ENCODE data around the gene NPM1.

NPM1 gene

GRCh38 chr5:171444582-171444981, 56.9 kb downstream of the NPM1 start:
- no peak for DNase-seq (ENCODE audit: low read depth, low spot score)
- ChIA-PET CTCF (interaction anchor here (1.8 kb wide), 1 partner anchor 26 kb away, joined by 7 read pairs; the partner anchor contains the start of gene FGF18), POLR2A (interaction anchor here (0.6 to 0.7 kb wide), 3 partner anchors 9 to 21 kb away, joined by 3 read pairs; no protein-coding TSS in a partner anchor)
- H3K4me3 ChIP-seq (ENCODE audit: low read depth, low read length): no peak overlapping the region
- TF ChIP-seq, protein P1, sequence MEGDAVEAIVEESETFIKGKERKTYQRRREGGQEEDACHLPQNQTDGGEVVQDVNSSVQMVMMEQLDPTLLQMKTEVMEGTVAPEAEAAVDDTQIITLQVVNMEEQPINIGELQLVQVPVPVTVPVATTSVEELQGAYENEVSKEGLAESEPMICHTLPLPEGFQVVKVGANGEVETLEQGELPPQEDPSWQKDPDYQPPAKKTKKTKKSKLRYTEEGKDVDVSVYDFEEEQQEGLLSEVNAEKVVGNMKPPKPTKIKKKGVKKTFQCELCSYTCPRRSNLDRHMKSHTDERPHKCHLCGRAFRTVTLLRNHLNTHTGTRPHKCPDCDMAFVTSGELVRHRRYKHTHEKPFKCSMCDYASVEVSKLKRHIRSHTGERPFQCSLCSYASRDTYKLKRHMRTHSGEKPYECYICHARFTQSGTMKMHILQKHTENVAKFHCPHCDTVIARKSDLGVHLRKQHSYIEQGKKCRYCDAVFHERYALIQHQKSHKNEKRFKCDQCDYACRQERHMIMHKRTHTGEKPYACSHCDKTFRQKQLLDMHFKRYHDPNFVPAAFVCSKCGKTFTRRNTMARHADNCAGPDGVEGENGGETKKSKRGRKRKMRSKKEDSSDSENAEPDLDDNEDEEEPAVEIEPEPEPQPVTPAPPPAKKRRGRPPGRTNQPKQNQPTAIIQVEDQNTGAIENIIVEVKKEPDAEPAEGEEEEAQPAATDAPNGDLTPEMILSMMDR (IDR thresholded peaks at IDR 0.05; ENCODE audit: insufficient read depth, low read length, missing control alignments): no peak

DNA sequence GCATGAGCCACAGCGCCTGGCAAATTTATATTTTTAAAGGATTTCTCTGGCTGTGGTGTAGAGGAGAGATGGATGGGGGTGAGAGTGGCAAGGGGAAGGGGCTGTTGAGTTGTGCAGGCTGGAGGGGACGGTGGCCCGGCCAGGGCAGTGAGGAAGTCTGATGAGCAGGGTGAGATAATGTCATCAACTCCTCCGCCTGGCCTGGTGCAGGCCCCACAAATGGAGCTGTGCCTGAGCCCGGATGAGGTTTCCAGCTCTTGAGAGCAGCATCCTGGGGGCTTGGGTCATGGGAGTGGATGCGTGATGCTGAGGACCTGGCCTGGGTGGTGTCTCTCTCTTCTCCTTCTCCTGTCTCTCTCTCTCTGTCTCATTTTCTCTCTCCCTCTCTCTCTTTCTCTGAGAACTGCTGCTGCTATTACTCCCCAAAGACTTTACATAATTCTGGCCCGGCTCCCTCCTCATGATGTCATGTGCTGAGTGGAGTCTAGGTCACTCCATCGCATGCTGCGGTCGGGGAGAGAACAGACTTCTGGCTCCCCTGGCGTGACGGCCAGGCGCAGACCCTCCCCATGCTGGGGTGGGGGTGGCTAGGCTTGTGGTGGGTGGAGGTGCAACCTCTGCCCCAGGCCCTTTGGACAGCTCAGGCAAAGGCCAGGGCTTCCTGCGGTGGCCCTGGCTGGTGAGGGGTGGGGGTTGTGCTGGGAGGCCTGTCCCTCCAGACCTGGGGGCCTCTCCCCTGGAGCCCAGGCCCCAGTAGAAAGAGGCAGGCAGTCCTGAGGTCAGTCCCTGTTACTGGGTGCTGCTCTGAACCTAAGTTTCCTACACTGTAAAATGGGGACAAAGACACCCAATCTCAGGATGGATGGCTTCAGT, 58.2 kb downstream of the NPM1 start:
- ChIA-PET CTCF (interaction anchor here (1.4 kb wide), 1 partner anchor 9 kb away, joined by 3 read pairs; no protein-coding TSS in a partner anchor), POLR2A (no interaction called here)
- TF ChIP-seq, protein P1 (IDR thresholded peaks at IDR 0.05; ENCODE audit: insufficient read depth, low read length, missing control alignments): no peak
- no peak overlapping the region for H3K4me3 ChIP-seq (ENCODE audit: low read depth, low read length)
- no peak for DNase-seq (ENCODE audit: low read depth, low spot score)

DNA sequence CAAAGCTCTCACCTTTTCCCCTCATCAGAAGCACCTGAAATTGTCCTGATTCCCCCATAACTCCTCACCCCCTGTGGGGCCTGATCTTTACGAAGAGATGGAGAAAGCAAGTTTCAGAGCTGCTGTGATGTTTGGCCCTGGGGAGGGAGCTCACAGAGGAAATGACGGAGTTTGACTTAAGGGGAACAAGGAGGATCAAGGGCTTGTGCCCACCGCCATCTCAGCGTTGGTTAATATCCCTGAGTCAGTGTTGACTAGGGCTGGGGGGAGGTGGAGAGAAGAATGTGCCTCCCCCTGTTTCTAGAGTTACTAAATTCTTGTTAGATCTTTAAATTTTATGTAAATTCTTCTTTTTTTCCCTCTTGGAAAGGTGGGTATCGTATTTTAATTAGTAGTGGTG, 59.6 kb downstream of the NPM1 start:
- TF ChIP-seq, protein P1 (IDR thresholded peaks at IDR 0.05; ENCODE audit: insufficient read depth, low read length, missing control alignments): no peak
- H3K4me3 ChIP-seq (ENCODE audit: low read depth, low read length): no peak overlapping the region
- CTCF ChIA-PET: no interaction called here
- POLR2A ChIA-PET: no interaction called here
- no peak for DNase-seq (ENCODE audit: low read depth, low spot score)

- CTCF ChIA-PET: interaction anchor here (0.8 to 1.4 kb wide), 2 partner anchors 33 to 157 kb away, joined by 3 read pairs; no protein-coding TSS in a partner anchor
- POLR2A ChIA-PET: interaction anchor here (1.2 to 1.7 kb wide), 2 partner anchors 30 to 61 kb away, joined by 3 to 6 read pairs; partner anchors contain the start of gene FGF18
- TF ChIP-seq, protein P1 (IDR thresholded peaks at IDR 0.05; ENCODE audit: insufficient read depth, low read length, missing control alignments): no peak
- no peak for DNase-seq (ENCODE audit: low read depth, low spot score)
- H3K4me3 ChIP-seq (ENCODE audit: low read depth, low read length): no peak overlapping the region
Observed at GRCh38 chr5:171449426-171449825, 61.8 kb downstream of the NPM1 start.

GRCh38 chr5:171450423-171451331, 63.0 kb downstream of the NPM1 start:
- H3K4me3 ChIP-seq (ENCODE audit: low read depth, low read length): peak overlapping the region; percentile 50
- ChIA-PET POLR2A (interaction anchor here (1.7 kb wide), 1 partner anchor 62 kb away, joined by 6 read pairs; no protein-coding TSS in a partner anchor), CTCF (interaction anchor here (0.8 to 1.4 kb wide), 2 partner anchors 31 to 156 kb away, joined by 3 read pairs; no protein-coding TSS in a partner anchor)
- peak; percentile 5 for DNase-seq (ENCODE audit: low read depth, low spot score)
- TF ChIP-seq, protein P1 (IDR thresholded peaks at IDR 0.05; ENCODE audit: insufficient read depth, low read length, missing control alignments): no peak
